GM18907 (cell line): ENCODE measurements around the gene GUK1.
"Not testable (repeated sequence)": the region's sequence is repeated elsewhere in the genome, so short reads cannot be mapped to it uniquely, and the experiment has no call there.

ENCODE experiments used
- ATAC-seq: cut with Tn5 transposase; IDR thresholded peaks from one replicate; pipeline ENCODE4 v1.9.1; 2021; ENCODE audit warnings: mild to moderate bottlenecking, moderate library complexity; ENCODE audit not compliant: unreplicated experiment

GUK1 gene

DNA sequence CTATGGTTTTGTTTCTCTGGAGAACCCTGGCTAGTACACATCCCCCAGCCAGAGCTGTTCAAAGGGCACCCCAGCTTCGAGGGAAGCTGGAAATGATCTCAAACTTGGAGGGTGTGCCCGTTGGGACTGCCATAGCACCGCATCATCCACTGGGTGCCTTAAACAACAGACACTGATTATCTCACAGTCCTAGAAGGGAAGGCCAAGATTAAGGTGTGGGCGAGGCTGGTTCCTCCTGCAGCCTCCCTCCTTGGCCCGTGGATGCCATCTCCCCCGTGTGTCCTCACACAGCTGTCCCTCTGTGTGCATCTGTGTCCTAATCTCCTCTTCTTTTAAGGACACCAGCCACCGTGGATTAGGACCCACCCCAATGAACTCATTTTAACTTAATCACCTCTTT is 21.3 kb downstream of the GUK1 start:
- no peak for ATAC-seq

DNA sequence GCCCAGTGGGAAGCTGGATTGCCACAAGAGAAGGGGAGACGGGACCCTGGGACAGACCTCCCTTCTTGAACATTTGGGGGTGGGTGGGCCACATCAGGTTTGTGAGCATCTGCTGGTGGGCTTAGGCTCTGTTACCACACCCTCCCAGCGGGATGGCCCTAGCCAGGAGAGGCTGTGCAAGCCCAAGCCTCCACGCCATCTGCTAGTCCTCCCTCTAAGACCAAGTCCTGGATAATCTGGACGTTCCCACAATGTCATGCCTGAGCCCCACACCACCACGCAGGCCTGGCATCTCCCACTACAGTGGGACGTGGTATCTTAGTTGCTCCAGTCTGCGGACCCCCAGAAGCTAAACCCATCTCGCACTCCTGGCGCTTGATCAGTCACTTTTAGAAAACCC is 21.8 kb downstream of the GUK1 start:
- no peak for ATAC-seq

DNA sequence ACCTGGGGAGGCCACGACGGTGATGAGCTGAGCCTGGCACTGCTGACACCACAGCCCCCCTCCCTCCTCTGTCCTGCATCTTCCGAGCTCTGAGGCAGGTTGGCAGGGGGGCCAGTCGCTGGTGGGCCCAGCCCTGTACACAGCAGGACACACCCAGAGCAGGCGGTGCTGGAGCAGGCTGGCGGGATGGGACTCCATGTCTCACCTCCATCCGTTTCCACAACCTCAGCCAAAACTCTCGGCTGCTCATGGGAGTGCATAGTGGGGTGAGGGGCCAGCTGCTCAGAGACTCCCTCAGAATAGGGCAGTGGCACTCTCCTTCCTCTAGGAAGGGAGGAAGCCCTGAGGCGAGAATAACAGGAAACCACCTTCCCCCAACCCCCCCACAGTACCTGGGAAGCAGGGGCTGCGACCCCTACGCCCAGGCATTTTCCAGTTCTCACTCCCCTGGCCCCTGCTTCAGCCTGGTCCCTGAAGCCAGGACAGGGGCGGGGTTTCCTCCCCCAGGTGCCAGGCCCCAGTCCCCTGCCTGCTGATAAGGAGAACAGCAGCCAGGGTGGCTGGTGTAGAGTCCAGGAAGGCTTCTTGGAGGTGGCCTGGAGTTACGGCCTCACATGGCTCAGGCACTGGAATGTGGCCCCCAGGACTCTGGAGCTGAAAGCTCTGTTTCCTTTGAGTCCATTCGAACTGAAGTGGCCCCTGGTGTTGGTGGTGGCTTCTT is 22.4 kb downstream of the GUK1 start:
- no peak for ATAC-seq

DNA sequence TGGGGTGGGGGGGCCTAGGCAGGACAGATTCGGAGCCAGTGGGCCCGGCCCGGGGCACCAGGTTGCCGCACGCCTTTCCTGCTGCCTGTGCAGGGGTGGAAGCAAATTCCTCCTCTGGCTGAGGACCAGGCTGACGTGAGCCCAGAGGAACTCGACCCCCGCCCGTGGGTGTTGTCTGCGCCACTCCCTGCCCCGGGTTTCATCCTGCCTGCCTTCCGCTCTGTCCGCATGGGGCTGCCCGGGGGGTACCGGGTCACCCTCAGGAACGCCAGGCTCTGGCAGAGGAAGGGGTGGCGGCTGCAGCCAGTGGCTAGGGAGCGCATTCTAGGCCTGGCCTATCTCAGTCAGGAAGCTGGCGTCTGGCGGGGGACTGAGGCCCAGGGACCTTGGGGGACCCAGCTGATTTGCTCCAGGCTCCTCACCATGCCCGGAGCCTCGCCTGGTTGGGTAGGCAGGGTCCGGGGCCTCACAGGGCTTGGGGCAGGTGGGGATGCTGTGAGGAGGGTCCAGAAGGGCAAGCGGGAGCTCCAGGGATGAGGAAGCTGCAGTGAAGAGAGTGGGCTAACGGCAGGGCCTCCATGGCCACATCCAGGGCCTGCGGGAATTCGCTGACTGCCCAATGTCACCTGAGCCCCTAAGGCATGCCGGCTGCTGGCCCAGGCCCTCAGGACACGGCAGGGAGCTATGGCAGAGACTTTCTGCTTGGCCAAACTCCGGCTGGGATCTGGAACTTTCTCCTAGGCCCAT is 23.1 kb downstream of the GUK1 start:
- no peak for ATAC-seq

DNA sequence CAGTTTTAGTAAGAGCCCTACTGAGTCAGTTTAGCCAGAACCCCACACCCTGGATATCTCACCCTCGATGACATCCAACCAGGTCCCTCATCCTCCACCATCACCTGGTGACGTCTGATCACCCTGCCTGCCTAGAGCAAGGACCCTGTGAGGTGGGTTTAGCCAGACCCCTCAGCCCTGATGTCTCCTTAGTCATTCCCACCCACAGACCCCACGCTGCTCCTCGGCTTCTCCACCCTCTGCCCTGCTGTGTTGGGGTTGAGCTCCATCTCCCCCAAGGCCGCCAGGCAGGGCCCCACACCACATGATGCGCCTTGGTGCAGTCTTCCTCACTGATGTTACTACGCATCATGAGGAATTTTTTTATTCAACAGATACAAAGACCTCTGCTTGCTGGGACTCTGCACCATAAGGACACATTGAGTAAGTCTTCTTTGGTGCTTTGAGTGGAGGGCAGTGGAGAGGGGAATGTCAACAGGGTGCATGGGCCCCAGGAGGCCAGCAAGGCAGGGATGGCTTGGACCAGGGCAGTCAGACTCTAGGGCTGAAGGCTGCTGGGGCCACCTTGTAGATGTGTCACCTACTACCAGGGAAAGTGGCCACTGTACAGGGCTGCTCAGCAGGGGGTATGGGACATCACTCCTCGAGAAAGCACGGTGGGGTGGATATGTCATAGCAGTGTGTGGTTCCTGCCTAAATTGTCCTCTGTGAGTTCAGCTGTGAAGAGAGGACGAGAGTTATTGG is 23.9 kb downstream of the GUK1 start:
- no peak for ATAC-seq

DNA sequence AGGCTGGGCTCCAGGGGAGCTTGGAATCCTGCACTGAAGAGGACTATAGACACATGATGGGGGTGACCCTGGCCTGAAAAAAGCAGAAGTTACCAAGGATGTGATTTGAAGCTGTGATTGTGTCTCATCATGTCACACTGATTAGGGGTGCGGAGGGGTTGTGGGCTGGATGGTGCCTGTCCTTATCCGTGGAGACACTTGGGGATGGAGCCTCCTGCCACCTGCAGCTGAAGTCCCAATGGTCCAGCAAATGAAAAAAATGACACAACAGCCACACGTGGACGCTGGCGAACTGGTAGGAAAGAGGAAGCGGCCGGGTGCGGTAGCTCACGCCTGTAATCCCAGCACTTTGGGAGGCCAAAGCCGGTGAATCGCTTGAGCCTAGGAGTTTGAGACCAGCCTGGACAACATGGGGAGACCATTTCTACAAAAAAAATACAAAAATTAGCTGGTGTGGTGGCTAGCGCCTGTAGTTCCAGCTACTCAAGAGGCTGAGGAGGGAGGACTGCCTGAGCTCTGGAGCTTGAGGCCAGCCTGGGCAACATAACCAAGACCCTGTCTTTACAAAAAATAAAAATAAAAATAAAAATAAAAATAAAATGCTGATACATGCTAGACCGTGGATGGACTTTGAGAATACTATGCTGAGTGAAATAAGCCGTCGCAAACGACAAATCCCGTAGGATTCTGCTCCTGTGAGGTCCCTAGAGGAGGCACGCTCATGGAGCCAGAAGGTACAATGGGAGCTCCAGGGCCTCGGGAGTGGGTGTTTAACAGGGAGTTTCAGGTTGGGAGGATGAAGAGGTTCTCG is 24.7 kb downstream of the GUK1 start:
- ATAC-seq = no peak

DNA sequence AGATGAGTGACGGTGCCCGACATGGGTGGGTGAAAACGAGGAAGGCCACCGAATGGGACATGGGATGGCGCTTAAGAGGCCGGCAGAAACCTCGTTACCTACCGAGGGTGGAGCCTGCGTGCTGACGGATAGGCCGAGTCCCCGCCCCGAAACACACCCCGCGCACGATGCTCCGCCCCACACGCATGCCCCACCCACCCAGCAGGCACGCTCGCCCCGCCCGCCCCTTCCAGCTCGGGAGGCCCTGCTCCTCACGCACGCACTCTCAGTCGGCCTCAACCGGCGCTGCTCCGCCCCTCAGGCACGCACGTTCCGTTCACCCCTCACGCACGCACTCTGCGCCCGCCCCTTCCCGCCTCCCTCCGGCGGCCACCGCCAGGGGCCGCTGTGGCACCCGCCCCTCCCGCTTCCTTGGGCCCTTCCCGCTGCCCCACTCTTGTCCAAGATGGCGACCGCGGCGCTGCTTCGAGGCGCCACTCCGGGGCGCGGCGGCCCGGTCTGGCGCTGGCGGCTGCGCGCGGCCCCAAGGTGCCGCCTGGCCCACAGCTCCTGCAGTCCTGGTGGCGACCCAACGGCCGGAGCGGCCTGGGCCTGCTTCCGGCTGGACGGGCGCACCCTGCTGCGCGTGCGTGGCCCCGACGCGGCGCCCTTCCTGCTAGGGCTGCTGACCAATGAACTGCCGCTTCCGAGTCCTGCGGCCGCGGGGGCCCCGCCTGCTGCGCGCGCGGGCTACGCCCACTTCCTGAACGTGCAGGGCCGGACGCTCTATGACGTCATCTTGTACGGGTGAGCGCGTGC is 25.5 kb downstream of the GUK1 start, which contains the start of gene IBA57:
Gene IBA57, plus strand, starts transcription at position 433 of the 798 bp plus-strand sequence. Its CDS starts 13 bp downstream, at position 446.
- peak; percentile 86 for ATAC-seq

DNA sequence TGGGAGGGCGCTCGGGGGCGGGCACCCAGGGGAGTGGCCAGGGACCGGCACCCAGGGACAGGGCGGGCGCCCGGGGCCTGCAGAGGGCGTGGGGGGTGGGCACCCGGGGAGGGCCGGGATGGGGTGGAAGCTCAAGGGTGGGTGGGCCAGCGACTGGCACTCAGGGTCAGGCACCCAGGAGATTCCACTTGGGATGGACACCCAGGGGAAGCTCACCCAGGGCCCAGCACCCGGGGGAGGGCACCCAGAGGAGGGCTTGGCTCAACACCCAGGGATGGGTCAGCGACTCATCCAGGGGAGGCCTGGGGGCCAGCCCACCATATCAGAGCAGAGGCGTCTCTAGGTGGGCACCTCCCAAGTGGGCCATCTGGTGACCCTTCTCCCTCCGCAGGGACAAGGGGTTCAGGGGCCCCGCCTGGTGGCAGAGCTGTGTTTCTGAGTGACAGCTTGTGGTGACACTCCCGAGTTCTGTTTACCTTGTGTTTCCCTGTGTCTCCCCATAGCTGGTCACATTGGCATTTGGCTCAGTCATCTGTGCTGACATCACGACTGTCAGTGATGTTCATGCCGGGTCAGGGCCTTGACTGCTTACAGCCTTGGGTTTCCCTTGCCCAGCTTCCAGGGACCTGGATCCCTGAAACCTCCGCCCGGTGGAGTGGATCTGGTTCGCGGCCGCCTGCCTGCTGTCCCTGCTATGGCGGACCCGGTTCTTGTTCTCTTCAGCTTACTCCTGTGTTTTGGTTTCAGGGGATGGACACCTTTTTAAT is 26.3 kb downstream of the GUK1 start:
- peak; percentile 24 for ATAC-seq

DNA sequence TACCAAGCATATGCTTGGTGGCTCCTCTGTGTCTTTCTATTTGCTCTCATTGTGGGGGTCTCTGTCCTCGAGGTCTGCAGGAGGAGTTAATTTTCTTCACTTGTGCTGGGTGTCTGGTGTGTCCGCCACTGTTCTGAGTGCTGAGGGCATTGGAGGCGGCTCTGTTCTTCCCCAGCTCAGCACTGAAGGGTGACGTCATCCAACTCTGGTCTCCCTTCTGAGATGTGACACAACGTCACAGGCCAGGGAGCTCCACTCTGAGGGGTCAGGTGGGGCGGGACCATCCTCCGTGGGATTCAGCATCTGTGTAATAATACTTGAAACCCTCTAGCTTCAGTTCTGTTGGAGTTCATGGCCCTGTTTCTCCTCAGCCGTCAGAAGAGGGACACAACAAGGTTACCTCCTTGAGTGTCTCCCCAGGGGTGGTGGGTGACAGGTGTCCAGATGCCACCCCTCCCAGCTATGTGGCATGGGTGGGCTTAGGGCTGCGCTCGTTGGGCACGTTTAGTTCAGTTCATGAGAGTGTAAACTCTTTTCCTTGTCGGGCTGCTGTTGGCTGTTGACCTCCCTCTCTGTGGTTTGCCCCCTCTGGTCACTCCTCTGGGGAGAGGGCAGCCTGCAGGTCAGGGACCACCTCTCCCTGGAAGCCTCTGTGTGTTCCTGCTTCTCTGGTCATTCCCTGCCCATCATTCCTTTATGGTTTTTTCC is 28.6 kb downstream of the GUK1 start:
- ATAC-seq = no peak

DNA sequence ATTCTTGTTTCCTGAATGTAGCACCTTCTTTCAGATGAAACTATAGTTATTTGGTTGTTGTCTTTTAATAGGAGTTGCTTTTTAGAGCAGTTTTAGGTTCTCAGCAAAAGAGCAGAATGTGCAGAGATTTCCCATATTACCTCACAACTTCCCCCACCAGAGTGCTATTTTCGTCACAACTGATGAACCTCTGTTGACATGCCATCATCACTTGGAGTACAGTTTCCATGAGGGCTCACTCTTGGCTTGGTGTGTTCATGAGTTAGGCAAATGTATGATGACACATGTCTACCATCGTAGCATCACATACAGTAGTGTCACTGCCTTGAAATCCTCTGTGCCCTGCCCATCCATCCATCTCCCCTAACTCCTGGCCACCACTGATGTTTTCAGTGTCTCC is 29.3 kb downstream of the GUK1 start:
- no peak for ATAC-seq

DNA sequence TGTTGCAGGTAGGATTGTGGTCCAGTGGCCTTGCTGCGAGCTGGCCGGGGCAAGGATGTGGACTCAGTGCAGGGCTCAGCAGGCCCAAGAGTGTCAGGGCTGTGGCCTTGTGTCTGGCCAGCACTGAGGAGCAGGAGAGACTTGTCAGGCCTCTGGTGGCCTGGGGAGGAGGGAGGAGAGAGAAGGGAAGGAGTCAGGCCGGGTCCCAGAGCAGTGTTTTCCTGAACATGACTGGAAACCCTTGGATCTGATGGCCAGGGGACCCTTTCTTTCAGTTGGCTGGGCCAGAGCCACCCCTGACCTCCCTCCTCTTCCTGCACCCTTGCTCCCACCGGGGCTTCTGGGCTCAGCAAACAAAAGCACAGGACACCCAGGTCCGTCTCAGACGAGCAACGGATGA is 30.6 kb downstream of the GUK1 start:
- no peak for ATAC-seq

DNA sequence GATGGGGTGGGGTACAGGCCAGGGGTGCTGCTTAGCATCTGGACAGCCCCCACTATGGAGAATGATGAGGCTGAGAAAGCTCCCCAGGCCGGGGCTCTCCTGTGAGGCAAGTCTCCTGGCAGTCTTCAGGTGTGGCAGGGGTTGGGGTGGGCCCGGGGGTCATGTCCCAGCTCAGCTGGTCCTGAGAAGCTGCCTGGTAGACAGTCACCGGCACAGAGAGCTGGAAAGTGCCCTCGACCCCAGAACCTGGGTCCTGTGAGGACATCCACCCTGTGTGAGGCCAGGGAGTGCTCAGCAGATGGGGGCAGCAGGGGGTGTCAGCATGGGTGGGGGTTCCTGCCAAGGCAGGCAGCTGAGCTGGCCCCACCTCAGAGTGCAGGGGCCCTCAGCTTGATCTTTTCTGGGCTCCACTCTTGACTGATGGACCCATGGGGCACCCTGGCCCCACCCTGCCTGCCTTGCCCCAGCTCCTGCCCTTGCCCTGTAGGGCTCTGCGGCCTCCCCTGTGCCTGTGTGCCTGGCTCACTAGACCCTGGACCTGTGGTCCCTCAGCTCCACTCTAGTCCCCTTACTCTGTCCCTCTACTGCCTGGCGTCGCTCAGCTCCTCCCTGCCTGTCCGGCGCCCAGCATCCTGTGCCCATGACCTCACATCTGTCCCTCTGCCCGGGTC is 31.3 kb downstream of the GUK1 start:
- no peak for ATAC-seq

DNA sequence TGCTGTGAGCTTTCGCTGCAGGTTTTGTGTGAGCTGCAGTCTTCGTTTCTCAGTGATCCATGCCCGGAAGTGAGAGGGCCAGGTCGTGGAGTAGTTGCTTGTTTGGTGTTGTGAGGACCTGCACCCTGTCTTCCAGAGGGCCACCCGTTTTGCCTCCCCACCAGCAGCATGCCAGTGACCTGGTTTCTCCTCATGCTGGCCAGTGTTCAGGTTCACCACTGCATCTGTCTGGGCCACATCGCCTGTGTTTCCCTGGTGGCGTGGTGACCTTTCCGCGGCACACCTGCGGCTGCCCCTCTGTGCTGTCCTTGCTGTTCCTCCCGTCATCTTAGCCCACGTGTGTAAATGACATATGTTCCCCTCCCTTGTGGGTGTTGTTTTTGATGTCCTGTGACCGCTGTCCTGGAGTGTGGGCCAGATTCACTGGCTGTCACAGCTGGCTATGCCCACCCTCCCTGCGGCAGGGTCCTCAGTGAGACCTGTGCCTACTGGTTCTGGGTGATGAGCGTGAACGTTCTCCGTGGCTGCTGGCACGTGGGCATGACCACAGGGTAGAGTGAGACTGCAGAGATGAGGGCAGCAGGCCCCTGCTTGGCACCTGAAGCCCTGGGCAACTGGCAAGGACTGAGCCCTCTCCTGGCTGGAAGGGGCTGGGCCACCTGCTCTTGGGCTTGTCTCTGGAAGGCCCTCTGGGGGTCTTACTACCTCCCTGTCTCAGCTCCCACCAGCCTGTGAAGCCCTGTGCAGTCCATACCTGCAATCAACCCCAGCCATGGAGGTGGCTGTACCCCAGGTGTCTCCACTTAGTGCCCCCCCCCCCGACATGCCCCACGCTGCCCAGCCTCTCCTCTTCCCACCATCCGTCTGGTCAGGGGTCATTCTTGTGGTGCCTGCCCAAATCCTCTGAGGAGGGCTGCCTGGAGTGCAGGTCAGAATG is 32.8 kb downstream of the GUK1 start:
- ATAC-seq = no peak

DNA sequence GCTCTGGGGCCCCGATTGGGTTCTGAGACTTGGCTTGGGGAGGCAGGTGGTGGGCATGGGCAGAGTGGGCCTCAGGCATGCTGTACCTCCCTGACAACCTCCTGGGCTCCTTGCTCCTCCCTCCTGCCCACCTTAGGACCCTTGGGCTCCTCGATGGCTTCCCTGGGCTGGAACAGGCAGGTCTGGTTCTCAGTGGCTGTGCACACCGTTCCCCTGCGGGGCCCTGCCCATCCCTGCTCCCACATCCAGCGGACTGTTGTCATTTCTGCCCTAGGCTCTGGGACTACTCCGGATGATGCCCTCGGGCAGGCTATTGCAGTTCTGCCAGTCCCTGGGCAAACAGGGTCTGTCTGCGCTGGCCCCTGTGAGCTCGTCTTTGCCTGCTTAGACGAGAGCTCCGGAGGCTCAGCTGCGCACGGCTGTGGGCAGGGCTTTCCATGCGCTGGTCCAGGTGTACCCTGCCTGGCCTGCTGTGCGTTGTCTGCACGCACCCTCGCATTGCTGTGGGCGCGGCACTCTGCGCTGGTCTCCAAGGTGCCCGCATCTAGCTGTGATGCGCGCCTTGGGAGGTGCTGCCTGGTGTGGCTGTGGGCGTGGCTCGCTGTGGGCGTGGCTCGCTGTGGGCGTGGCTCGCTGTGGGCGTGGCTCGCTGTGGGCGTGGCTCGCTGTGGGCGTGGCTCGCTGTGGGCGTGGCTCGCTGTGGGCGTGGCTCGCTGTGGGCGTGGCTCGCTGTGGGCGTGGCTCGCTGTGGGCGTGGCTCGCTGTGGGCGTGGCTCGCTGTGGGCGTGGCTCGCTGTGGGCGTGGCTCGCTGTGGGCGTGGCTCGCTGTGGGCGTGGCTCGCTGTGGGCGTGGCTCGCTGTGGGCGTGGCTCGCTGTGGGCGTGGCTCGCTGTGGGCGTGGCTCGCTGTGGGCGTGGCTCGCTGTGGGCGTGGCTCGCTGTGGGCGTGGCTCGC is 33.7 kb downstream of the GUK1 start:
- ATAC-seq = not testable (repeated sequence)

DNA sequence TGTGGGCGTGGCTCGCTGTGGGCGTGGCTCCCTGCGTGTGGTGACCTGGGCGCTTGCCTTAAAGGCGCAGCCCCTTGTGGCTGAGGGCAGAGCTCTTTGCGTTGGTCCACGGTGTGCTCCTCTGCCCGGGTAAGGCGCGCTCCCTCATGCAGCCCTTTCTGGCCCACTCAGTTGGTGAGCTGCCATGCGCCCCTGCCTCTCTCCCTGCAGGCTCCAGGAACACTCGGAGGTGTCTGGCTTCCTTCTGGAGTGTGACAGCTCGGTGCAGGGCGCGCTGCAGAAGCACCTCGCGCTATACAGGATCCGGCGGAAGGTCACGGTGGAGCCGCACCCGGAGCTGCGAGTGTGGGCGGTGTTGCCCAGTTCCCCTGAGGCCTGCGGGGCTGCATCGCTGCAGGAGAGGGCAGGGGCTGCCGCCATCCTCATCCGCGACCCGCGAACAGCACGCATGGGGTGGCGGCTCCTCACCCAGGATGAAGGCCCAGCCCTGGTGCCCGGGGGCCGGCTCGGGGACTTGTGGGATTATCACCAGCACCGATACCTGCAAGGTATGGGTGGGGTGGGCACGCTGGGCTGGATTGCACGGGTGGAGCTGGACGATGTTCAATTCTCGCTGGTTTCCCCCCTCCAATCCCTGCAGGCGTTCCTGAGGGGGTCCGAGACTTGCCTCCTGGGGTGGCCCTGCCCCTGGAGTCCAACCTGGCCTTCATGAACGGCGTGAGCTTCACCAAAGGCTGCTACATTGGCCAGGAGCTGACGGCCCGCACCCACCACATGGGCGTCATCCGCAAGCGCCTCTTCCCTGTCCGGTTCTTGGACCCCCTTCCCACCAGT is 34.6 kb downstream of the GUK1 start:
- ATAC-seq = no peak
